TTC549 (cell line): Measurements from ENCODE around the gene MYD88.
"Not testable (repeated sequence)": the region's sequence is repeated elsewhere in the genome, so short reads cannot be mapped to it uniquely, and the experiment has no call there.

Source experiments
- FAIRE-seq: peaks from 2 replicates; lab custom pipeline; 2012; peaks lifted over from hg19 to GRCh38; lab: Jason Lieb, UNC

The MYD88 gene

DNA sequence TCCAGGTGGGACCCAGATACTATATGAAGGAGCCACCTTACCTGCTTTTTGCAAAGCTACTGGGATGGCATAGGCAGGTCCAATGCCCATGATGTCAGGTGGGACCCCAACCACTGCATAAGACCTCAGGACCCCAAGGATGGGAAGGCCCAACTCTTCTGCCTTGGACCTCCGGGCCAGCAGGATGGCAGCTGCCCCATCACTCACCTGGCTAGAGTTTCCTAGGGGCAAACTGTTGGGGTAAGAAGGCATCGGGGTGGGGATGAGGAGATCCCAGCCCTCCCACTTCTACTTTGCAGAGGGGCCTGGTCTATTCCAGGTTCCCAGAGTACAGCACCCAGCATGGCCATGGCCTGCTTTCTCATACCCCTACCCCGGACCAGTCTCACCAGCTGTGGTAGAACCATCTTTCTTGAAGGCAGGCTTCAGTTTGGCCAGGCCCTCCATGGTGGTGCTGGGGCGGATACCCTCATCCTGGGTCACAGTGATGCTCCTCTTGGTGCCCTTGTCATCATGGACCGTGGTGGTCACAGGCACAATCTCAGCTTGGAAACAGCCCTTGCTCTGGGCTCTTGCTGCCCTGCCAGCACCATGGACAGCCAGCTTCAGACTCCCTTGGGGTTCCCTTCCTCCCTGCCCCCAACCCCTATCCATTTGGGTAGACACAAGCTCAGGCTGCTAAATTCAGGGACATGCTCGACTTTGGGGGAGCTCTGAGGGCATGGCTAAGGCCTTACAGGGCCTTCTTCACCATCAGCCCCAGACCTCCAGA, 12.2 kb upstream of the MYD88 start:
- FAIRE-seq: no peak

DNA sequence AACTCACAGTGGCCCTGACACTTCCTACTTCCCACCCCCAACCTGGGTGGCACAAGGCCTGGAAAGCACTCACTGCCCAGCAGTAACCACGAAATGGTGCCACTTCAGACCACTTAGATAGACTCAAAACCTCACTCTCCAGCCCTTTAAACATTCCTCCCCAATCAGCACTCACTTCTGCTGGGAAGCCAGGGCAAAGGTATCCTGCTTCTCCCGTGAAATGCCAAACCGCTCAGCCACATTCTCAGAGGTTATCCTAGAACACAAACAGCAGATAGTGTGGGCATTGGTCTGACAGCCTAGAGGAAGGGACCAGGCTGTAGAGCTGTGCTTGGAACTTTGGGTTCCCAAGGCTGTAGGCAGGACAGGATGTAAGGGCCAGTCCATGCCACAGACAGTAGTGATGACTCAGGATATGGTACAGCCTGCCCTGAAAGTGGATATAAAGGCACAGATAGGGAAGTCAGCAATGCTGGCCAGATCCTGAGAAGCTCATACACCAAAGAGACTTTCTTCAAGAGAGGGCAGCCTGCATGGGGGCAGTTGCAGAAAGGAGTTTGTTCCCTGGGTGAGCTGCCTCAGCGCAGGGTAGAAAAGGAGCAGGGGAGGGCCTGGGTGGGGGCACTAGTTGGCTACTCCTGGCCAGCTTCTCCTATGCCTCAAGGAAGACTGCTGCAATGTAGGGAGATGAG, 10.7 kb upstream of the MYD88 start:
- no peak for FAIRE-seq

DNA sequence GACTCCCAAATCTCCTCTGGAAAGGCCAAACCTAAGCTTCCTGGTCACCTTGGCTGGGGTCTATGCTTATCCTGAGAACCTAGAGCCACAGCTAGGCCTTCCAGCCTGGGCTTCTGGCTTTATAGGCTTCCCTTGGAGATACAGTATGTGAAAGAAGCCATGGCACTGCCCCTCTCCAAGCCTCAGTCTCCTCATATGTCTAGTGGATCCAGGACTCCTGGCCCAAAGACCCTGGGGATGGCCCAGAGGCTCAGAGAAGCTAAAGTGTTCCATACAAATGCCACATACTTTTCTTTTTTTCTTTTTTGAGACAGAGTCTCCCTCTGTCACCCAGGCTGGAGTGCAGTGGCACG, 10.2 kb upstream of the MYD88 start:
- FAIRE-seq: no peak

DNA sequence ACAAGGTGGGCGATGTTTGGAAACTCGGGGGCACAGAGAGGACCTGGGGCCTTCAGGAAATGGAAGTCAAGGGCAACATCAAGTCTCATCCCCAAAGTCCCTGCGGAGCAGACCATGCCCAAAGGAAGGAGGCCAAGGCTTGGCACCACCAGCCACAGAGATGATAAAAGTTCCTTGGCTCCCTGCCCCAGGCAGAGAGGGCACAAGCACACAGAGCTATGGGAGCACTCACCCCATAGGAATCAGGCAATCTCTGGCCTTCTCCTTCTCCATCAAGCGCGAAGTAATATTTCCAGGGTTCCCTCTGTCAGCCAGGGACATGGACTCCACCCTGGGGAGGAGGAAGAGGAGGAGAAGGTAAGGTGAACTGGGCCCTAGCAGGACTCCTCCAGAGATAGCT, 9.4 kb upstream of the MYD88 start:
- FAIRE-seq: no peak

DNA sequence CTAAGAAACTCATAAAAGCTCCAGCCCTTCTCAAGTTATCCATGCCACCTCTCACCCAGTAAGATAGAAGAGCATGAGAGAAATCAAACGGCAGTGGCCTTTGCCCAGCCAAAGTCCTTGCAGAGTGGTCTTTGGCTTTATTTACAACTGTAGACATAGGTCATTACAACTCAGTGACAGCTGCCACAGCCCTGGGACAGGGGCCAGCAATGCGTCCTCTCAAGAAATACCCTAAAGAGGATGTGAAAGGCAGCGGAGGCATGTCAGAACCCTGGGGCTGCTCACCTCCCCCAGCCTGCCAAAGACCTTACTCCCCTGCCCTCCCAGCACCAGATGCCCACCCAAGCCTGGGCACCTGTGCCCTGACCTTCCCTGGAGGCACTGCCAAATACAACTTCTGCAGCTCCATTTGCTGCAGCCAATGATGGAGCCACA, 7.8 kb upstream of the MYD88 start:
- no peak for FAIRE-seq

DNA sequence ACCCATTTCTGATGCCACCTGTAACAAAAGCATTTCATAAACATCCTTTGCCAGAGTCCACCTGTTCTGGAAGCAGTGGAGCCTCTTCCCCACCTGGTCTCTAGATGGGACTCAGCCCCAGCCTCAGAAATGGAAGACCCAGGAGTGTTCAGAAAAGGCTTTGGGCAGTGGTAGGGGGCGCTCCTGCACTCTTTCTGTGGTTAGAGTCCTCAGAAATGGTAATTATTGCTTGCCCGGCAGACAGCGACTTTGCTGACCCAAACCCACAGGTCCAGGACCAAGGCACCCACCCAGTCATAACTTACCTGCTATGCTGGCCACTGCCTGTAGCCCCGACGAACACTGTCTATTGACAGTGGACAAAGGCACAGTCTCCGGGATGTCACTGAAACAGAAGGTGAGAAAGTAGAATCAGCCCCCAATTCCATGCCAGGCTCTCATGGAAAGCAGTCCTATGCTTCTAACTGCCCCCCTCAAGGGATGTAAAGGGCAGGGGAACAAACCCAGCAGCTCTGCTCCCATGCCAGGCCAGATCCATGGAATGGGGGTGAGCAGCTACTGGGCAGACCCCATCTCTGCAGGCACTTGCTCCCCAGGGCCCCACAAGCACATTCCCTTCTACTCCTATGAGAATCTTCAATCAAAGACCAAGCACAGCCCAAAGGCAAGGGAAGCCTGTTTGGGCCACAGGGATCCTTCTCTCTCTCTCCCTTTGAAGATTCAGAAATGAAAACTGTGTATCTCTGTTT, 6.7 kb upstream of the MYD88 start:
- FAIRE-seq: no peak

DNA sequence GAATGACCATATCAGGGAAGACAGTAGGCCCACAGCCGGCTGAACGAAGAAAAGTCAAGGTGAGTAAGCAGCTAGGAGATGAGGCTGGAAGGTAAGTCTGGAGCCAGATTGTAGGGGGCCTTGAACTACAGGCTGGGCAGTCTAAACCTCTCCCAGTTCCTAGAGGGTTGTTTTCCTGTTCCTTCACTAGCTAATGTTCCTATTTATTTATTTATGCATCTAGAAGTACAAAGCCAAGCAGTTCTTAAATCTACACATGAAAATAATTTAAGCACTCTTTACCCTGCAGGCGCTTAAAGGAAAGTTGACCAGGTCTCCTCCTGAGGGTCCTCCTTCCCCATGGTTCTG, 5.3 kb upstream of the MYD88 start:
- no peak for FAIRE-seq

DNA sequence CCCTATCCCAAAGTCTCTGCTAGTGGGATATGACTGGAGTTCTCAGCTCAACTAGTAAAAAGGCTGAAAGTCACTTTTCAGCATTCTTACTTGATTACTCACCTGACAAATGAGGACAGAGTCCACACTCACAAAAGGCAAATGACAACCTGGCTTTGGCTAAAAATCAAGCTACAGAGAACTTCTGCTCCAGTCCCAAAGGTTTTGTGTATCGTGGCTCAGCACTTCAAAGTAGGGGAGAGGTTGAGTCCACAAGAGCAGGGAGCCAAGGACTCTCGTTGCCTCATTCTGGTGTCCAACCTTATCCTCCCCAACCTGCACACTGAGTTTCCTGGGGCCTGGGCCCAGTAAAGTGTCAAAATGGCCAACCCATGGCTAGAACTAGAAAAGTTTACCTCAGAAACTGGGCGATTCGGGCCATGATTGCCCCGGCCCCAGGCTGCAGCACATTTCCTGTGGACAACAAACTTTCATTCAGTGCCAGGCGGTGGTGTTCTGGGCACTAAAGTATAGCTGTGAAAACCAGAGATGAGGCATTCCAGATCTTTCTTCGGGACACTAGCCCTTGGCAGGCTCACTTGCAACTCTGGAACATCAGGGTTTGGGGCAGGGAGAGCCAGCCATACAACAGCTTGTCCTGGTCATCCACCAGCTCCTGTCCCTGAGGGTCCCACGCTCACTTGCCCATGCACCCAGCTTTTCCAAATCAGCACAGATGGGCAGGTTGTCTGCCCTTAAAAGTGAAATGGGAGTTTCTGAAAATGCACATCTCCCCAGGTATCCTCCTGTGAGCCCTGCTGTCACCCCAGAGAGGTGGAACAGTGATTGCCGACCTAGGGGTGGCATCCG, 4.7 kb upstream of the MYD88 start:
- FAIRE-seq: no peak

DNA sequence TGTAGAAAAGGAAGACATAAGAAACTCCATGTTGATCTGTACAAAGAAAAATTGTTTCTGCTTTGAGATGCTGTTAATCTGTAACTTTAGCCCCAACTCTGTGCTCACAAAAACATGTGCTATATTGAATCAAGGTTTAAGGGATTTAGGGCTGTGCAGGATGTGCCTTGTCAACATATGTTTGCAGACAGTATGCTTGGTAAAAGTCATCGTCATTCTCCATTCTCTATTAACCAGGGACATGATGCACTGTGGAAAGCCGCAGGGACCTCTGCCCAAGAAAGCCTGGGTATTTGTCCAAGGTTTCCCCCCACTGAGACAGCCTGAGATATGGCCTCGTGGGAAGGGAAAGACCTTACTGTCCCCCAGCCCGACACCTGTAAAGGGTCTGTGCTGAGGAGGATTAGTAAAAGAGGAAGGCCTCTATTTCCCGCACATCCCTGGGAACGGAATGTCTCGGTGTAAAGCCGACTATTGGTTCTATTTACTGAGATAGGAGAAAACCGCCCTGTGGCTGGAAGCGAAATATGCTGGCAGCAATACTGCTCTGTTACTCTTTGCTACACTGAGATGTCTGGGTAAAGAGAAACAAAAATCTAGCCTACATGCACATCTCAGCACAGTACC, 3.8 kb upstream of the MYD88 start:
- FAIRE-seq: not testable (repeated sequence)

DNA sequence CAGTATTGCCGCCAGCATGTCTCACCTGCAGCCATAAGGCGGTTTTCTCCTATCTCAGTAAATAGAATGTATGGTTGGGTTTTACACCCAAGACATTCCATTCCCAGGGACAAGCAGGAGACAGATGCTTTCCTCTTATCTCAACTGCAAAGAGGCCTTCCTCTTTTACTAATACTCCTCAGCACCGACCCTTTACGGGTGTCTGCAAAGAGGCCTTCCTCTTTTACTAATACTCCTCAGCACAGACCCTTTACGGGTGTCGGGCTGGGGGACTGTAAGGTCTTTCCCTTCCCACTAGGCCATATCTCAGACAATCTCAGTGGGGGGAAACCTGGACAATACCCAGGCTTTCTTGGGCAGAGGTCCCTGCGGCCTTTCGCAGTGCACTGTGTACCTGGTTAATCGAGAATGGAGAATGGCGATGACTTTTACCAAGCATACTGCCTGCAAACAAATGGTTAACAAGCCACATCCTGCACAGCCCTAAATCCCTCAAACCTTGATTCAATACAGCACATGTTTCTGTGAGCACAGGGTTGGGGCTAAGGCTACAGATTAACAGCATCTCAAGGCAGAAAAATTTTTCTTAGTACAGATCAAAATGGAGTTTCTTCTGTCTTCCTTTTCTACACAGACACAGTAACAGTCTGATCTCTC, 2.7 kb upstream of the MYD88 start:
- not testable (repeated sequence) for FAIRE-seq

DNA sequence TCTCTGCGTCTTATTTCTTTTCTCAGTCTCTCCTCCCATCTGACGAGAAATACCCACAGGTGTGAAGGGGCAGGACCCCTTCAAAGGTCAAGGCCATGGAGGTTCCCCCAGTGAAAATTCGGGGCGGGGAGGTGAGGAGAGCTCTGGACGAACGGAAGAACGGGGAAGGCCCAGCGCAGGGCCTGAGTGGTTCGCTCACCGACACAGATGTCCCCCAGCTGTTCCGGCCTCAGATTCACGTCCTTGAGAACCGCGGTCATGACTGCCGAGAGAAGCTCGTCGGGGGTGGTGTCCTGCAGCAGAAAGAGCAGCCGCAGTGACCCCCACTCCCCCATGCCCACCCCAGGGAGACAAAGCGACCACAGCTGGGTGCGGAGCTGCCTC, 2.1 kb upstream of the MYD88 start:
- no peak for FAIRE-seq

DNA sequence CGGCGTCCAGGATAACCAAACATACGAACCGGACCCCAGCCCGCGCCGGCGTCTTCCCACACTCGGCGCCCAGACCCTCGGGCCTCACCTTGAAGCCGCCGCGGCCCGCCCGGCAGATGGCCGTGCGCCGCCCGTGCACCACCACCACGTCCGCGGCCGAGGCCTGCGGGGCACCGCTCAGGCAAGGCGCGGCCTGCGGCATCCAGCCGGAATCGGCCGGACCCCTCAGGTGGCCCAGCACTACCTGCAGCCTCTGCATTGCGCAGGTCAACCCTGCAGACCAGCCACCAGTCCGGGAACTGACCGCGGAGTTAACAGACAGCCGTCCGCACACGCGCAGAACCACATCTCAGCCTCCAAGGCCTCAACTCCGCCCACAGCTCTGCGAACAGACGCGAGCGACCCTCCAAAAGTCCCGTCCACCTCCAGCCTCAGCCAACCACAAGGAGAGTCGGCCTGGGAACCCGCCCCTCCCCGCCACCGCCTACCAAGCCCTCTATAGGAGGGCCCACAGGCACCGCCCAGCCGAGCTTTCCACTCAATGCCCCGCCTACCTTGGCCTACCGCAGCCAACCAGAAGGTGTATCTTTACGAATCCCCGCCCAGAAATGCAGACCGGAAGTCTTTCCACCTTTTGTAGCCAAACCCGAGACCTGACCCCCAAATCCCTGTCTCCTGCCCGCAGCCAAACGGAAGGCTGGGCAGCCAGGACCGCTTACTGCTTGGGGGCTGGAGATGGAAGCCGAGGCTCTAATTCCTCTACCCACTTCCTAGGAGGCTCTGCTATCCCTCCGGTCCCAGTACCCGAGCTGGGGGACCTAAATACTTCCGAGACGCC, 1.5 kb upstream of the MYD88 start, which contains the start of gene ACAA1:
Gene ACAA1, minus strand, starts transcription at position 351 of the 838 bp plus-strand sequence. Its CDS starts 92 bp downstream, at position 259.
- FAIRE-seq: peak; percentile 94

DNA sequence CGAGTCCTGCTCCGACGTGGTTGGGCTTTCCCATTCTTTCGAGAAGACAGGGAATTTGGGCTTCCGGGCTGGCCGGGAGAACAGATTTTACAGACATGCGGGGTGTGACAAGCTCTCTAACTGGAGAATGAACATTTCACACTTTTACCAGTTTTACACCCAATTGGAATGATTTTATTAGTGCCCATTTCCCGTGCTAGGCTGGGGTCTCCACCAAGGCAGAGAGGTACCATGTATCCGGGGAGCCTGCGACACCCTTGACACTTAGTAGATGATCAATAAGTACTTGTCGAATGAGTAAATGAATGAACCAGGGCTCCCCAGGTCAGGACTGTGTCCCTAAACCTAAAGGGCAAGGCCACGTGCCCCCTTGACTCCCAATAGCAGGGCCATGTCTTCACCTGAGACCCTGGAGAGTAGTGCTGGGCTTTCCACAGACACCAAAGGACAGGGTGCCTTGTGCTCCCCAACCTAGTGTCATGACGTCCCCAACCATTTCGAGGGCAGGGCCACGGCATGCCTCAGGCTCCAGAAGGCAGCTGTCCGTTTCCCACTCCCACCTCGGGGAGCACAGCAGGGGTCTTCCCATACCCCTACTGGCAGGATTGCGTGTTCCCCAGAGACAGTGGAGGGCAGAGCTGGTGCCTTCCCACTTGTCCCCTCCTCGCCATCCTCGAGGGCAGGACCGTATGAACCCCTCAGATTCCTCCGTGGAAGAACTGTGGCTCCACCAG, 679 bp upstream of the MYD88 start:
- no peak for FAIRE-seq

DNA sequence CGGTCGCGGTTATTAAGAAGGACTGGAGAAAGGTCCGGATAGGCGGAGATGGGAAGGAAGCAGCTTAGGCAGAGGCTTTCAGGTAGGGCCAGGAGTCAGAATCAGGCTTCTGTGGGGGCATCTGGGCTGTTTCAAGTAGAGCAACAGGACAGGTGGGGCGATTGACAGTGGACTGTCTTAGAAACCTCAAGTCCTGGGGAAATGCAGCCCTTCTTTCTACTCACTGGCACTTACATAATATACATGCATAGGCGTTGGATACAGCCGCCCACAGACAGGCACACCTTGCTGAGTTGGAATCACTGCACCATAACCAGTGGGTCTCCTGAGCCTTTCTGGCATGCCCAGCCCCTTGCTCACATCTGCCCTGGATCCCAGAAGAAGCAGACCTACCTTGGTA, 730 bp downstream of the MYD88 start:
- FAIRE-seq: no peak

DNA sequence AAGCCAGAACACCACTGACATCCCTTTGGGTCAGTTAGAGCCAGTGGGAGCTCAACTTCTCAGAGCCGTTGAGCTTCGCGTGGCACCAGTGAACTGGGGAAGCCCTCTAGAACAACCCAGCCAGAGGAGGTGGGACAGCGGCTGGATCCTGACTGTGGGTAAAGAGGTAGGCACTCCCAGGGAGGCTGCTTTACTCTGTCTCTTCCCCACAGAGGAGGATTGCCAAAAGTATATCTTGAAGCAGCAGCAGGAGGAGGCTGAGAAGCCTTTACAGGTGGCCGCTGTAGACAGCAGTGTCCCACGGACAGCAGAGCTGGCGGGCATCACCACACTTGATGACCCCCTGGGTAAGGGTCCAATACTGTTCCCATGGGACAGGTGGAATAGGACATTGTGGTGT, 1.2 kb downstream of the MYD88 start:
- no peak for FAIRE-seq

DNA sequence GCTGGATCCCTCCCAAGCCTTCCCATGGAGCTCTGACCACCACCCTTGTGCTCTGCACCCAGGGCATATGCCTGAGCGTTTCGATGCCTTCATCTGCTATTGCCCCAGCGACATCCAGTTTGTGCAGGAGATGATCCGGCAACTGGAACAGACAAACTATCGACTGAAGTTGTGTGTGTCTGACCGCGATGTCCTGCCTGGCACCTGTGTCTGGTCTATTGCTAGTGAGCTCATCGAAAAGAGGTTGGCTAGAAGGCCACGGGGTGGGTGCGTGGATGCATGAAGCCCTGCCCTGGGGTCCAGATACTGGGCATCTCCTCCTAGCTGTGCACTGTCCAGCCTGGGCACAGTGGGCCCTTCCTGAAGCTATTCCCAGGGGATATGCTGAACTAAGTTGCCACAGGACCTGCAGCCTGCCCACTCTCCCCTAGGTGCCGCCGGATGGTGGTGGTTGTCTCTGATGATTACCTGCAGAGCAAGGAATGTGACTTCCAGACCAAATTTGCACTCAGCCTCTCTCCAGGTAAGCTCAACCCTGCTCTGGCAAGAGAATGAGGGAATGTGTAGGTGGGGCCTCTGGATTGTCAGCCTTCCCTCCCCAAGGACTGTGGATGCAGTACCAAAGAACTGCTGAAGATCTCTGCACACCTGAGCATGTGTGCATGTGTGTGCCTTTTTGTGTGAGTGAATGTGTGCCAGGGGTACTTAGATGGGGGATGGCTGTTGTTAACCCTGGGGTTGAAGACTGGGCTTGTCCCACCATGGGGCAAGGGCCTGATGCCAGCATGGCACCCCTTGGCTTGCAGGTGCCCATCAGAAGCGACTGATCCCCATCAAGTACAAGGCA, 2.1 kb downstream of the MYD88 start:
- no peak for FAIRE-seq

DNA sequence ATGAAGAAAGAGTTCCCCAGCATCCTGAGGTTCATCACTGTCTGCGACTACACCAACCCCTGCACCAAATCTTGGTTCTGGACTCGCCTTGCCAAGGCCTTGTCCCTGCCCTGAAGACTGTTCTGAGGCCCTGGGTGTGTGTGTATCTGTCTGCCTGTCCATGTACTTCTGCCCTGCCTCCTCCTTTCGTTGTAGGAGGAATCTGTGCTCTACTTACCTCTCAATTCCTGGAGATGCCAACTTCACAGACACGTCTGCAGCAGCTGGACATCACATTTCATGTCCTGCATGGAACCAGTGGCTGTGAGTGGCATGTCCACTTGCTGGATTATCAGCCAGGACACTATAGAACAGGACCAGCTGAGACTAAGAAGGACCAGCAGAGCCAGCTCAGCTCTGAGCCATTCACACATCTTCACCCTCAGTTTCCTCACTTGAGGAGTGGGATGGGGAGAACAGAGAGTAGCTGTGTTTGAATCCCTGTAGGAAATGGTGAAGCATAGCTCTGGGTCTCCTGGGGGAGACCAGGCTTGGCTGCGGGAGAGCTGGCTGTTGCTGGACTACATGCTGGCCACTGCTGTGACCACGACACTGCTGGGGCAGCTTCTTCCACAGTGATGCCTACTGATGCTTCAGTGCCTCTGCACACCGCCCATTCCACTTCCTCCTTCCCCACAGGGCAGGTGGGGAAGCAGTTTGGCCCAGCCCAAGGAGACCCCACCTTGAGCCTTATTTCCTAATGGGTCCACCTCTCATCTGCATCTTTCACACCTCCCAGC, 2.9 kb downstream of the MYD88 start:
- FAIRE-seq: no peak

DNA sequence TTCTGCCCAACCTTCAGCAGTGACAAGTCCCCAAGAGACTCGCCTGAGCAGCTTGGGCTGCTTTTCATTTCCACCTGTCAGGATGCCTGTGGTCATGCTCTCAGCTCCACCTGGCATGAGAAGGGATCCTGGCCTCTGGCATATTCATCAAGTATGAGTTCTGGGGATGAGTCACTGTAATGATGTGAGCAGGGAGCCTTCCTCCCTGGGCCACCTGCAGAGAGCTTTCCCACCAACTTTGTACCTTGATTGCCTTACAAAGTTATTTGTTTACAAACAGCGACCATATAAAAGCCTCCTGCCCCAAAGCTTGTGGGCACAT, 3.5 kb downstream of the MYD88 start:
- no peak for FAIRE-seq
